Measurements from ENCODE around the gene C19orf18. TPM values are rescaled to one million over a fixed set of nuclear protein-coding genes. Genes with fewer than 3 reads are reported as not detected.

C19orf18 gene
- total RNA-seq, 4 donors from 2014 or later: 0.62 to 1.0 (median 0.83) TPM; not detected in 1

GRCh38 chr19:57978586-57979289, 4.4 kb upstream of the C19orf18 start:
- no peak overlapping the region for H3K4me3 ChIP-seq
- H3K36me3 ChIP-seq: peaks cover 69% of the 10 kb centered on the region
- DNase-seq (ENCODE audit: low spot score in 2 of 2): no peak
- peaks cover 92% of the 10 kb centered on the region for H3K9me3 ChIP-seq
- no peaks in the 10 kb centered on the region for H3K4me1 ChIP-seq
- H3K27me3 ChIP-seq: no peaks in the 10 kb centered on the region
- no peak overlapping the region for H3K27ac ChIP-seq
- TF ChIP-seq POLR2A (IDR thresholded peaks at IDR 0.05) (no peak), POLR2AphosphoS5 (IDR thresholded peaks at IDR 0.05) (no peak), CTCF (IDR thresholded peaks at IDR 0.05) (no peak), EP300 (IDR thresholded peaks at IDR 0.05) (no peak)
- 100% methylated on average over 3 of the region's 3 CpGs for WGBS

- H3K27me3 ChIP-seq: no peaks in the 10 kb centered on the region
- TF ChIP-seq POLR2A (IDR thresholded peaks at IDR 0.05) (no peak), POLR2AphosphoS5 (IDR thresholded peaks at IDR 0.05) (no peak), CTCF (IDR thresholded peaks at IDR 0.05) (no peak), EP300 (IDR thresholded peaks at IDR 0.05) (no peak)
- DNase-seq (ENCODE audit: low spot score in 2 of 2): no peak
- H3K4me3 ChIP-seq: no peak overlapping the region
- H3K9me3 ChIP-seq: peaks cover 38% of the 10 kb centered on the region
- 90% methylated on average over 8 of the region's 8 CpGs for WGBS
- H3K36me3 ChIP-seq: peaks cover 9% of the 10 kb centered on the region
- no peaks in the 10 kb centered on the region for H3K4me1 ChIP-seq
- H3K27ac ChIP-seq: no peak overlapping the region
Observed at GRCh38 chr19:57964761-57965160, 9.6 kb downstream of the C19orf18 start.

- Histone ChIP-seq H3K9me3 (peaks cover 49% of the 10 kb centered on the region), H3K4me3 (no peak overlapping the region), H3K27me3 (no peaks in the 10 kb centered on the region), H3K36me3 (peaks cover 3% of the 10 kb centered on the region), H3K27ac (no peak overlapping the region), H3K4me1 (no peaks in the 10 kb centered on the region)
- no peak for TF ChIP-seq POLR2A (IDR thresholded peaks at IDR 0.05)
- TF ChIP-seq EP300 (IDR thresholded peaks at IDR 0.05): no peak
- no peak for TF ChIP-seq CTCF (IDR thresholded peaks at IDR 0.05)
- no peak for TF ChIP-seq POLR2AphosphoS5 (IDR thresholded peaks at IDR 0.05)
- DNase-seq (ENCODE audit: low spot score in 2 of 2): no peak
- WGBS: 90% methylated on average over 1 of the region's 1 CpG
Observed at GRCh38 chr19:57961785-57962184, 12.5 kb downstream of the C19orf18 start.

- TF ChIP-seq POLR2A (IDR thresholded peaks at IDR 0.05) (no peak), EP300 (IDR thresholded peaks at IDR 0.05) (no peak), CTCF (IDR thresholded peaks at IDR 0.05) (no peak)
- H3K4me3 ChIP-seq: no peak overlapping the region
- no peaks in the 10 kb centered on the region for H3K4me1 ChIP-seq
- H3K36me3 ChIP-seq: no peaks in the 10 kb centered on the region
- H3K27ac ChIP-seq: no peak overlapping the region
- no peak for DNase-seq (ENCODE audit: low spot score in 2 of 2)
- H3K9me3 ChIP-seq: peaks cover 19% of the 10 kb centered on the region
- 89% methylated on average over 4 of the region's 4 CpGs for WGBS
- H3K27me3 ChIP-seq: no peaks in the 10 kb centered on the region
Observed at GRCh38 chr19:57954996-57955395, 19.3 kb downstream of the C19orf18 start.

GRCh38 chr19:57949702-57950101, 24.6 kb downstream of the C19orf18 start:
- H3K9me3 ChIP-seq: no peaks in the 10 kb centered on the region
- whole genome bisulfite sequencing: 90% methylated on average over 5 of the region's 12 CpGs
- no peaks in the 10 kb centered on the region for H3K36me3 ChIP-seq
- H3K4me3 ChIP-seq: no peak overlapping the region
- no peak overlapping the region for H3K27ac ChIP-seq
- H3K27me3 ChIP-seq: no peaks in the 10 kb centered on the region
- no peak for DNase-seq (ENCODE audit: low spot score in 2 of 2)
- TF ChIP-seq EP300 (IDR thresholded peaks at IDR 0.05) (no peak), POLR2AphosphoS5 (IDR thresholded peaks at IDR 0.05) (no peak), POLR2A (IDR thresholded peaks at IDR 0.05) (no peak), CTCF (IDR thresholded peaks at IDR 0.05) (no peak)
- peaks cover 8% of the 10 kb centered on the region for H3K4me1 ChIP-seq
